ENCODE measurements around the gene ITGA11.

DNA sequence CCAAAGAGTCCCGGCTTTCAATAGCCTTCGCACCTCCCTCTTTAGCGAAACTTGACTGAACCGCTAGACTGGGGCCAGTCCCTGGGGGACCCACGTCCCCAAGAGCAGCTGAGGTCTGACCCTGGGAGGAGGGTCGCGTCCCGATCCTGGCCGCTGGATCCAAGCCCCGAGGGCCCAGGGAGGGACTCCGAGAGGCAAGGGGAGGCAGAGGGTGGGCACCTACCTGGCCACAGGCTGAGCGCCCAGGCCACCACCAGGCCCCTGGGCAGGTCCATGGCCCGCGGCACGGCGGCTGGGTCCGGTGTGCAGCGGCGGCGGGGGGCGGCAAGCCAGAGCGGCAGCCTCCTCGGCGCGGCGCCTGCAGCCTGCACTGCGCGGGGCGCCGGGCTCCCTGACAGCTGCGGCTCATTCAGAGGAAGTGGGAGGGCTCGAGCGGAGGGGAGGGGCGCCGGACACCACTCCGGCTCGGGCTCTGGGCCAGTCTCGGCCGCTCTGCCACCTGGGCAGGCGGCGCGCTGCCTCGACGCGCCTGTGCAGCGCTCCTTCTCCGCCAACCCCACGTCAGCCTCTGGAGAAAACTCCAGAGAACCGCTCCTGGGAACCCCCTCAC, at the start of gene ITGA11:
- TF ChIP-seq YY1 (IDR thresholded peaks at IDR 0.05; ENCODE audit: insufficient read depth, insufficient read length), result no peak
- TF ChIP-seq ZNF274 (IDR thresholded peaks at IDR 0.05; ENCODE audit: low read depth, low read length), result no peak
